Adrenal gland (tissue), 5 donors: Measurements from ENCODE around the gene NQO1.

ENCODE experiments used
- CTCF ChIP-seq, 6 experiments: fragments of 450-650 bp in 4 of 6; fragments of 200-600 bp in 2 of 6; sonication (generic) in 1 of 6; IDR thresholded peaks; 1 replicate in 5 of 6; 2 replicates in 1 of 6; pipeline versions ENCODE4 v1.5.1 to v1.8.0; 2016 to 2021; ENCODE audit warnings: antibody characterized with exemption in 6 of 6, mild to moderate bottlenecking in 2 of 6, moderate library complexity in 1 of 6
- POLR2A ChIP-seq, 2 donors: fragments of 450-650 bp; IDR thresholded peaks; one replicate each; pipeline ENCODE4 v1.6.1; 2017; ENCODE audit warnings: antibody characterized with exemption in 2 of 2, mild to moderate bottlenecking in 2 of 2, moderate library complexity in 1 of 2
- donor health status: DM: no; HTN: no; CAD: no.

- TF ChIP-seq CTCF (IDR thresholded peaks at IDR 0.05), result no peak
- no peak for TF ChIP-seq POLR2A (IDR thresholded peaks at IDR 0.05)
Observed at GRCh38 chr16:69775563-69775962, 49.2 kb upstream of the NQO1 start.
